Measurements from ENCODE around the gene PRKAR1B.

The PRKAR1B gene

GRCh38 chr7:534075-534474, 193.0 kb downstream of the PRKAR1B start:
- no peak for DNase-seq

GRCh38 chr7:533266-533665, 193.8 kb downstream of the PRKAR1B start:
- DNase-seq, result no peak

GRCh38 chr7:532379-533143, 194.5 kb downstream of the PRKAR1B start:
- DNase-seq, result no peak

GRCh38 chr7:531777-532176, 195.3 kb downstream of the PRKAR1B start:
- DNase-seq, result no peak

GRCh38 chr7:528451-528850, 198.6 kb downstream of the PRKAR1B start:
- DNase-seq, result no peak

GRCh38 chr7:527723-528122, 199.4 kb downstream of the PRKAR1B start:
- no peak for DNase-seq

GRCh38 chr7:526460-527034, 200.5 kb downstream of the PRKAR1B start:
- no peak for DNase-seq

GRCh38 chr7:525740-526139, 201.3 kb downstream of the PRKAR1B start:
- DNase-seq, result no peak

GRCh38 chr7:524800-525199, 202.3 kb downstream of the PRKAR1B start:
- no peak for DNase-seq

- no peak for DNase-seq
Measured at GRCh38 chr7:523347-524336, 203.4 kb downstream of the PRKAR1B start.

GRCh38 chr7:522951-523314, 204.1 kb downstream of the PRKAR1B start:
- no peak for DNase-seq

GRCh38 chr7:522071-522950, 204.8 kb downstream of the PRKAR1B start:
- DNase-seq, result no peak

- DNase-seq, result no peak
Measured at GRCh38 chr7:521221-522070, 205.6 kb downstream of the PRKAR1B start.

GRCh38 chr7:520503-521161, 206.4 kb downstream of the PRKAR1B start:
- no peak for DNase-seq

- no peak for DNase-seq
Measured at GRCh38 chr7:519484-520390, 207.3 kb downstream of the PRKAR1B start, which contains the start of gene PDGFA. PDGFA (minus strand) TSS chr7:519846; CDS start chr7:519001, 845 bp downstream.

- no peak for DNase-seq
Measured at GRCh38 chr7:518630-519483, 208.2 kb downstream of the PRKAR1B start.

GRCh38 chr7:517774-518629, 209.1 kb downstream of the PRKAR1B start:
- DNase-seq, result no peak

Measured in NCI-H1048 (cell line).